GM21447 (cell line): ENCODE measurements around the gene UPF3A.
"Not testable (repeated sequence)": the region's sequence is repeated elsewhere in the genome, so short reads cannot be mapped to it uniquely, and the experiment has no call there.

Source experiments
- ATAC-seq: cut with Tn5 transposase; IDR thresholded peaks from one replicate; pipeline ENCODE4 v1.9.1; 2021; ENCODE audit not compliant: unreplicated experiment

UPF3A gene

GRCh38 chr13:114333881-114334280, 52.5 kb downstream of the UPF3A start:
- not testable (repeated sequence) for ATAC-seq

DNA sequence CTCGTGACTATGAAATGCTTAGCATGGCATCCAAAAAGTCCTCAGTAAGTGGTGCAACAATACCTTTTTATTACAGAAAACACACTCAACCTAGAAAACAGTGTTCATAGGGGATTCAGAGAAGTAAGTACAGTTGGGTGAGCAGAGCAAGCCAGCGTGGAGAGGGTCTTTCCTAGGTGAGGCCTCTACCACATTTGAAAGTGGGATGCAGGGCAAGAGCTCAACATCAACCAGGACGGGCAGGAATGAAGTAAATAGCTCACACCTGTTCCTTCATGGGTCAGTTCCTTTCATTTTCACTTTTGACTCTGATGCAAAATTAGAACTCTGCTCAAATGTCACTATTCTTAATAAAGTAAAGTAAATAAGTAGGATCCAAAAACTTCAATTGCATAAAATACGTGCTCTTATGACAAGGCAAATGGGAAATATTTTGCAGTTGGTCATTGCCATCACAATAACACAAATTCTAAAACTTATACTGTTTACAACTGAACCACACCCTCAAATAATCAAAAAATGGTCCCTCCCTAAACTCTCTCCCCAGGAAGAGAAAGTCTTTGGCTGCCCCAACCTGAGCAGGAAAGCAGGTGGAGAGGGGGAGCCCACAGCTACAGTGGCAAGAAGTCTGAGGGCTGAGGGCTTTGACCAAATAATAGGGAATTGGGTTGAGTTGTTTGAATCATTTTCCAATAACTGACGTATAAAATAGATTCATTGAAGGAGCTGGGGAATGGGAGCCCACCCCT, 53.1 kb downstream of the UPF3A start:
- ATAC-seq = no peak

DNA sequence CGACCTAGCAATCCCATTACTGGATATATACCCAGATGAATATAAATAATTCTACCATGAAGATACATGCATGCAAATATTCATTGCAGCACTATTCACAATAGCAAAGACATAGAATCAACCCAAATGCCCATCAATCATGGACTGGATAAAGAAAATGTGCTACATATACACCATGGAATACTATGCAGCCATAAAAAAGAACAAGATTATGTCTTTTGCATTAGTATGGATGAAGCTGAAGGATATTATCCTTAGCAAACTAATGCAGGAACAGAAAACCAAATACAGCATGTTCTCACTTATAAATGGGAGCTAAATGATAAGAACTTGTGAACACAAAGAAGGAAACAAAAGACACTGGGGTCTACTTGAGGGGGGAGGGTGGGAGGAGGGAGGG, 55.1 kb downstream of the UPF3A start:
- ATAC-seq = not testable (repeated sequence)

DNA sequence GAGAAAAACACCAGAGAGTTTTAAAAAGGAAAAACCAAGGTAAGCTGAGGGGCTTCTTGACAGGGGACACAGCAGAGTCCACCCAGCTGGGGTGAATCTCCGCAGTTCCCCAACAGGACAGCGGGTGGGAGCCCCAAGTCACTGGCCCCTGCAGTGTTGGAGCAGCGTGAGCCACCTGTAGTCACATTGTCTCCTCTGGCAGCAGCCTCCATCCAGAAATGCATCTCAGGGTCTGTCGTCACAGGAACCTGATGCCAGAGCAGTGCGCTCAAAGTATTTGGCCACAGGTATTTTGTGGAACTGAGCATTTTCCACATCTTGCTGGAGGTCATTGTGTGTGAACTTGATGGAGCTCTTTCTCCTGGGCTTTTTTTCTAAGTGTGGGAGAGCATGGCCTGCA, 57.6 kb downstream of the UPF3A start:
- no peak for ATAC-seq

DNA sequence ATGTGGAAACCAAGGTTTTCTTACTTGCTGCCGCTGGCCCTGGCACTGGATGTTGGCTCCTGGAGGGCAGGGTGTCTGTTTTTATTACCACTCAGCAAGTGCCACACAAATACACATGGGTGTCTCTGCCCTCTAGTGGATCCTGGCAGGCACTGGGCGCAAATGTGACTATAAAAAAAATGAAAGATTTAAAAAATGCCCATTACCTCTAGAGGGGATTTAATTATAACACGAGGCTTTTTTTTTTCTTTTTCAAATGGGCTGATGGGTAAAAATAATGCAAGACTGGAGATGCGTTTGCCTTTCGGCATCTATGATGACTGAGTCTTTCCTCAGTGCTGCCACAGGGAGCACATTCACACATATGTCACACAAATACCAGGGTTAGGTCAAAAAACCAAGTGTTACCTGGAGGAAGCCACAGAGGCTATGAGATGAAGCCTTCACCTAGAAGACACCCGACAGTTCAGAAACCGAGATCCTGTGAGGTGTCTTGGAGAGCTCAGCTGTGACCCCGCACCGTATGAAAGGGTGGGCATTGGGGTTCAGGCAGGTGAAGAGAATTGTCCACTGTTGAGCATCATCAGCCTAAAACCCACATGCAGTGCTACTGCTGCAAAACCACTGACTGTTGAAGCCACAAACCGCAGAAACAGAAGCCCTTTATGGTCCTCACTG, 58.6 kb downstream of the UPF3A start:
- no peak for ATAC-seq

DNA sequence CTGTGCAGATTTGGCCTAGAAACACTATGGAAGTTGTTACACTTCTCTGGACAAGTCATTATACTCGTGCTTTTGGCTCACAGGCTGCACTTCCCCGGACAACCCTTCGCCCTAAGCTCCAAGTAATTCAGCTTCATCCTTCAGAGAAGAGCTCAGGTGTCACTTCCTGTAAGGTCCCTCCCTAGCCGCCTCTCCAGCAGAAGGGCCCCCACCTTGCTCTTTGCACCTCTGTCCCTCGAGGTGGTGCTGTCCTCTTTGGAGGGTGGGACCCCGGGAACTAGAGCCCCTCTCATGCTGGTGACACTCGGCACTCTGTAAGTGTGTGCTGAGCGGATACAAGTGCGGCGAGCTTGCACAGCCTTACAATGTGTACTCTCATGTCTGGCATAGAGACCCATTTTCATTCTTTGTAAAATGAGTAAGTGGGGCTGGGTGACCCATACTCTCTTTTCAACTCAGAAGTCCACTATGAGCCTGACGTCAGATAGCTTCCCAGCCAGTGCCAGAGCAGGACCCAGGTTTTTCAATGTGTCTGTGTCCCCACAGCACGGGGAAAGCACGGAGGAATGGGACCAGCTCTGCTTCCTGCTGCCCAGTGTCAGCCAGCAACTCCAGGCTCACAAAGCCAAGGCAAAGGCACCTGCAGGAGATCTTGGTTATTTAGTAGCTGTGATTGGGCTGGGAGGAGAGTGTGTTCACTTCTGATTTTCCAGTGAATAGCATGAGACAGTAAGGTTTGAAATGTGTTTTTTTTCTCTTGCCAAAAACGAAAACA, 59.8 kb downstream of the UPF3A start:
- ATAC-seq = no peak

DNA sequence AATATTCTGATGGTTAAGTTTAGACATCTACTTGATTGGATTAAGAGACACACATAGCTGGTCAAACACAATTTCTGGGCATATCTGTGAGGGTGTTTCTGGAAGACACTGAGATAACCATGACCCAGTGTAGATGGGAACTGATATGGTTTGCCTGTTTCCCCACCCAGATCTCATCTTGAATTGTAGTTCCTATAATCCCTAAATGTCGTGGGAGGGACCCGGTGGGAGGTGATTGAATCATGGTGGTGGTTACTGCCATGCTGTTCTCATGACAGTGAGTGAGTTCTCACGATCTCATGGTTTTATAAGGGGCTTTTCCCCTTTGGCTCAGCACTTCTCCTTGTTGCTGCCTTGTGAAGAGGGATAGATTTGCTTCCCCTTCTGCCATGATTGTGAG, 65.9 kb downstream of the UPF3A start:
- not testable (repeated sequence) for ATAC-seq

- ATAC-seq = not testable (repeated sequence)
Measured at GRCh38 chr13:114352763-114353162, 71.4 kb downstream of the UPF3A start.

DNA sequence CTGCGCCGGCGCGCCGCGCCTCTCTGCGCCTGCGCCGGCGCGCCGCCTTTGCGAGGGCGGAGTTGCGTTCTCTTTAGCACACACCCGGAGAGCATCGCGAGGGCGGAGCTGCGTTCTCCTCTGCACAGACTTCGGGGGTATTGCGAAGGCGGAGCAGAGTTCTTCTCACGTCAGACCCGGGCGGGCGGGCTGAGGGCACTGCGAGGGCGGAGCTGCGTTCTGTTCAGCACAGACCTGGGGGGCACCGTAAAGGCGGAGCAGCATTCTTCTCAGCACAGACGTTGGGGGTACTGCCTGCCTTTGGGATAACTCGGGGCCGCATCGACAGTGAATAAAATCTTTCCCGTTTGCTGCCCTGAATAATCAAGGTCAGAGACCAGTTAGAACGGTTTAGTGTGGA, 72.0 kb downstream of the UPF3A start:
- ATAC-seq = not testable (repeated sequence)
